ENCODE results near the gene CLCN2.

DNA sequence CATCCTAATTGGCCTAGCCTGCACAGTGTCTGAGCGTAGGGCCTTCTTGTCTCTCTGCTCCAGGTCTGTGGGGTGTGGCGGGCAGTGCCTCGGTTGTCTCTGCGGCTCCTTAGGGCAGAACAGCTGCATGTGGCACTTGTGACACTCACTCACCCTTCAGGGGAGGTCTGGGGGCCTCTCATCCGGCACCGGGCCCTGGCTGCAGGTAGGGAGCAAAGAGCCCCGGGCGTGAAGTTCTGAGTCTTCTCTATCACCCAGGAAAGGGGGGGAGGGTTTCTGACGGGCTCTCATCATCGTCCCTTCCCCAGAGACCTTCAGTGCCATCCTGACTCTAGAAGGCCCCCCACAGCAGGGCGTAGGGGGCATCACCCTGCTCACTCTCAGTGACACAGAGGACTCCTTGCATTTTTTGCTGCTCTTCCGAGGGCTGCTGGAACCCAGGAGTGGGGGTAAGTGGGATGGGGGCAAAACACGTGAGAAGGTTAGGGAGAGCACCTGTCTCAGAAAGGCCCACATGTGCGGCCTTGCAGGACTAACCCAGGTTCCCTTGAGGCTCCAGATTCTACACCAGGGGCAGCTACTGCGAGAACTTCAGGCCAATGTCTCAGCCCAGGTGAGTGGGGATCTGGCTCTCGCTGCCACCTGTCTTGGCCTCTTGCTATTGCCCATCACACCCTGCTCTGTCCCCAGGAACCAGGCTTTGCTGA is 21.1 kb upstream of the CLCN2 start:
- no peak for TF ChIP-seq POLR2A (IDR thresholded peaks at IDR 0.05; ENCODE audit: low read depth, low read length)
- no peak for TF ChIP-seq POLR2AphosphoS5 (IDR thresholded peaks at IDR 0.05; ENCODE audit: low read depth, low read length)
- TF ChIP-seq TAF1 (IDR thresholded peaks at IDR 0.05; ENCODE audit: borderline replicate concordance, low read depth, low read length): no peak
